ENCODE results near the gene AP2S1.

Gene AP2S1

GRCh38 chr19:46834121-46834520 lies 16.5 kb downstream of the AP2S1 start:
- TF ChIP-seq CTCF (conservative IDR thresholded peaks at IDR 0.05; ENCODE audit: low read length) (no peak), EZH2phosphoT487 (IDR thresholded peaks at IDR 0.05; ENCODE audit: borderline replicate concordance) (no peak)

DNA sequence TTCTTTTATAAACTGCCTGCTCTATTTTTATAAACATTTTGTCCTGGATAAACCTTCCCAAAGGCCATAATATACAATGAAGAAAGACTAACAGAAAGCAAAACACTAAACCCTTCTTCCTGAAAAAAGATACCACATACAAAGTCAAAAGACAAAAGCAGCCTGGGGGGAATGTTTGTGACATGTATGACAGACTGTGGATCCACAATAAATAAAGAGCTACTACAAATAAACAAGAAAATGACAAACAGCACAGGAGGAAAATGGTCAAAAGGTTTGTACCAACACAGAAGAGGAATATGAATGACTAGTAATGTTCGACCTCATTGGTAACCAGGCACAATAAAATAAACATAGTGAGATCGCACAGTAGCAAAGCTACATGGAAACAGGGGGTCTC lies 19.8 kb downstream of the AP2S1 start:
- Histone ChIP-seq H3K36me3 (ENCODE audit: insufficient read depth, low read length) (no peaks in the 10 kb centered on the region), H3K9me2 (replicated peaks; ENCODE audit: low read depth, low read length) (no peaks in the 10 kb centered on the region), H3K79me2 (ENCODE audit: insufficient read depth, low read length) (no peaks in the 10 kb centered on the region), H3K27me3 (ENCODE audit: insufficient read depth, low read length, poor library complexity, severe bottlenecking) (no peaks in the 10 kb centered on the region), H3K4me3 (ENCODE audit: low read length, poor library complexity, severe bottlenecking) (no peak overlapping the region), H3K4me1 (ENCODE audit: insufficient read depth, low read length, poor library complexity, severe bottlenecking) (no peaks in the 10 kb centered on the region), H4K20me1 (ENCODE audit: insufficient read depth, low read length, poor library complexity, severe bottlenecking) (no peaks in the 10 kb centered on the region), H3K4me2 (ENCODE audit: low read depth, low read length, poor library complexity, severe bottlenecking) (no peak overlapping the region), H3K9ac (ENCODE audit: low read depth, low read length, poor library complexity, severe bottlenecking) (no peak overlapping the region), H3F3A (ENCODE audit: low read depth) (no peaks in the 10 kb centered on the region), H2AFZ (ENCODE audit: low read length) (no peak overlapping the region), H3K9me3 (ENCODE audit: insufficient read depth, low read depth, low read length) (no peaks in the 10 kb centered on the region)
- TF ChIP-seq CTCF (conservative IDR thresholded peaks at IDR 0.05; ENCODE audit: low read length) = no peak

More at GRCh38 chr19:46834121-46834520, 16.5 kb downstream of the AP2S1 start:
- Histone ChIP-seq H4K20me1 (ENCODE audit: insufficient read depth, low read length, poor library complexity, severe bottlenecking) (no peaks in the 10 kb centered on the region), H3K79me2 (ENCODE audit: insufficient read depth, low read length) (no peaks in the 10 kb centered on the region), H3K36me3 (ENCODE audit: insufficient read depth, low read length) (no peaks in the 10 kb centered on the region; the same call in 1 of the 2 replicates), H3K4me2 (ENCODE audit: low read depth, low read length, poor library complexity, severe bottlenecking) (no peak overlapping the region), H3K4me1 (ENCODE audit: insufficient read depth, low read length, poor library complexity, severe bottlenecking) (no peaks in the 10 kb centered on the region), H3F3A (ENCODE audit: low read depth) (no peaks in the 10 kb centered on the region), H3K9ac (ENCODE audit: low read depth, low read length, poor library complexity, severe bottlenecking) (no peak overlapping the region), H2AFZ (ENCODE audit: low read length) (no peak overlapping the region), H3K9me3 (ENCODE audit: insufficient read depth, low read depth, low read length) (no peaks in the 10 kb centered on the region), H3K27me3 (ENCODE audit: insufficient read depth, low read length, poor library complexity, severe bottlenecking) (no peaks in the 10 kb centered on the region), H3K9me2 (replicated peaks; ENCODE audit: low read depth, low read length) (no peaks in the 10 kb centered on the region), H3K4me3 (ENCODE audit: low read length, poor library complexity, severe bottlenecking) (no peak overlapping the region)

- no peaks in the 10 kb centered on the region for H3K4me1 ChIP-seq (ENCODE audit: insufficient read depth, low read length, poor library complexity, severe bottlenecking)
- TF ChIP-seq CTCF (conservative IDR thresholded peaks at IDR 0.05; ENCODE audit: low read length) = no peak
- no peak for TF ChIP-seq EZH2phosphoT487 (IDR thresholded peaks at IDR 0.05; ENCODE audit: borderline replicate concordance)
- no peaks in the 10 kb centered on the region for H3K9me3 ChIP-seq (ENCODE audit: insufficient read depth, low read depth, low read length)
- H3K9ac ChIP-seq (ENCODE audit: low read depth, low read length, poor library complexity, severe bottlenecking) = no peak overlapping the region
- no peaks in the 10 kb centered on the region for H3K79me2 ChIP-seq (ENCODE audit: insufficient read depth, low read length)
- no peaks in the 10 kb centered on the region for H3K36me3 ChIP-seq (ENCODE audit: insufficient read depth, low read length)
- no peak overlapping the region for H2AFZ ChIP-seq (ENCODE audit: low read length)
- H4K20me1 ChIP-seq (ENCODE audit: insufficient read depth, low read length, poor library complexity, severe bottlenecking) = no peaks in the 10 kb centered on the region
- no peak overlapping the region for H3K4me2 ChIP-seq (ENCODE audit: low read depth, low read length, poor library complexity, severe bottlenecking)
- no peaks in the 10 kb centered on the region for H3K27me3 ChIP-seq (ENCODE audit: insufficient read depth, low read length, poor library complexity, severe bottlenecking)
- H3K9me2 ChIP-seq (replicated peaks; ENCODE audit: low read depth, low read length) = no peaks in the 10 kb centered on the region
- no peaks in the 10 kb centered on the region for H3F3A ChIP-seq (ENCODE audit: low read depth)
- H3K4me3 ChIP-seq (ENCODE audit: low read length, poor library complexity, severe bottlenecking) = no peak overlapping the region
Measured at GRCh38 chr19:46828484-46828883, 22.2 kb downstream of the AP2S1 start.

Measured in Loucy (cell line).